Measurements from ENCODE around the gene TRMT1.

TRMT1 gene

DNA sequence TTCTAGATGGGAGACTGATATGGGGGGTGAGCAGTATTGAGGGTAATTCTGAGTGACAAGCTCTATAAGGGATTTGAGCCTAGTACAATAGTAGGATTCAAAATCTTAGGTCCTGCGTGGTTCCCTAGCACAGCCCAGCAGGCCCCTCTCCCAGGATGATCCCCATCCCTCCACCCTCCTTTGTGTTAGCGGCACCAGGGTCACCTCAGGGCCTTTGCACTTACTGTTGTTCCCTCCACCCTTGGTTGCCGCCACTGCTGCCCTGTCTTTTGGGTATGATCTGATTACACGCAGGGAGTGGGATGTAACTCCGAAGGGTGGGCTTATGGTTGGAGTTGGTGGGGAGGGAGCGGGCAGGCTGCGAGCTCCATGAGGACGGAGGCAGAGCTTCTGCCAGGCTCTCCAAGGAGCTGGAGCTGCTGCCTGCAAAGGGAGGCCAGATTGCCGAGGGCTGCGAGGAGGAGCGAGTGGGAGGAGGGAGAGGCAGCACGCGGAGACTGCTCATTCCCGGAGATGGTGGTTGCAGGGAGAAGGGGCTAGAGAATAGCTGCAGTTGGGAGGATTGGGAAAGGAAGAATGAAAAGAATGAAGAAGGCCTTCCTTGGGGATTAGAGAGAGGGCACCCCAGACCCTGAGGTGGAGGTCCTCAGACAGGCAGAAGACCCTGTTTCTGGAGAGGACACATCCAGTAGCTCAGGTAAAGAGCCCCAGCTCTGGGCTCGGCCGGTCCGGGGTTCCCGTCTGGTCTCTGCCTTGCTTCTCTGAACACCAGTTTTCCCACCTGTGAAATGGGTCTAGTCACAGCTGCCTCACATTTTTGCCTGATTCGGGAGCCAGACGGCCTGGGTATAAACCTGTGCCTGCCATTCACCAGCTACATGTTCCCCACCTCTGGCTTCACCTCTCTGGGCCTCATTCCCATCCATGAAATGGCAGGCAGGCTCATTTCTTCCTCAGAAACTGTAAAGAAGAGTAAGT is 6.7 kb upstream of the TRMT1 start:
- no peak for DNase-seq

DNA sequence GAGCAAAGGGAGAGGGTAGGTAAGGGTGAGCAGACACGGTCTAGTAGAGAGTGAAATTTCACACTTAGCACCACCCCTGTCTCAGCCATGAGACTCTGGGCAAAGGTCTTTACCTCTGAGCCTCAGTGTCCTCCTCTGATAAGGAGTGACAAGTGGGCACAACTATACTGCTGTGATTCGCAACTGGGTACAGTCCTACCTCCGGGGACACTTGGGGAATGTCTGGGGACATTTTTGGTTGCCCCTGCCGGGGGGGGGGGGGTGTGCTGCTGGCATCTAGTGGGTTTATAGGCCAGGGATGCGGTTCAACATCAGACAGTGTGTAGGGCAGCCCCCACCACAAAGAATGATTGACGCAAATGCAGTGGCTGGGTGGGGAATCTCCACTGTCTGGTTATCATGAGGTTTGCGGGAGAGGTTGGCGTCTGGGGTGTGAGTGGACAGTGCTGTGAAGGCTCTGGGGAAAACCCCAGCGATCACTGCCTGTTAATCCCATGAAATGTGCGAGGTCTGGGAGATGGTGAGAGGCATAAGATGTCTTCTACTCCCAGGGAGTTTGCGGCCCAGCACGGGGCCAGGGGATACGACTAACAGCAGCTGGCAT is 5.8 kb upstream of the TRMT1 start:
- no peak for DNase-seq

DNA sequence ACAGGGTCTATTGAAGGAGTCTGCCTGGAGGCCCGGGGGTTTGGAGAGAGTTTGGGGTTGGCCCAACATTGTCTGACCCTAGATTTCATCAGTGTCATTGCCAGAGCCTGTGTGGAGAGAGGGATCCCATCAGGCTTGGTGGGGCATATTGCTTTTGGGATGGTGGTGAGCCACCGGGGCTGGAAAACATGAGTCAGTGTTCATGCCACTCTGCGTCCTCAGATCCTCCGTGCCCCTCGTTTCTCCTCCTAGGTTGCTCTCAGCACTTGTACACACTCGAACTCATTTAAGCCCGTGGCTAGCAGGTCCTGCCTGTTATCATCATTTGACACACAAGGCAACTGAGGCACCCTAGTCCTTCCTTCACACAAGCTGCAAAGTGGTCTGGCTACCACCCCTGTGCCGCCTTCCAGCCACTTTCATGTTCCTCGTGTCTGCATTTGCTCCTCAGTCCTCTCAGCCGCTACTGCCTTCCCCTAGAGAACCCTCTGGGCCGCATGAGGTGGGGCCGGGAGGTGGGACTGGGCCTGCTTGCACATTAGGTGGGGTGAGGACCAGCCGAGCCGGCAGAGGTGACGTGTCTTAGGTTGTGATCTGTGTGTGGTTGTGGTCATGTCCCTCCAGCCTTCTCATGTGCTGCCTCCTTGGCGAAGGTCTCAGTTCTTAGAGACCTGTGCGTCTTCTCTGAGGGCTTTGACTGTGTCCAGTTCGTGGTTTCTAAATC is 5.2 kb upstream of the TRMT1 start:
- DNase-seq: no peak

DNA sequence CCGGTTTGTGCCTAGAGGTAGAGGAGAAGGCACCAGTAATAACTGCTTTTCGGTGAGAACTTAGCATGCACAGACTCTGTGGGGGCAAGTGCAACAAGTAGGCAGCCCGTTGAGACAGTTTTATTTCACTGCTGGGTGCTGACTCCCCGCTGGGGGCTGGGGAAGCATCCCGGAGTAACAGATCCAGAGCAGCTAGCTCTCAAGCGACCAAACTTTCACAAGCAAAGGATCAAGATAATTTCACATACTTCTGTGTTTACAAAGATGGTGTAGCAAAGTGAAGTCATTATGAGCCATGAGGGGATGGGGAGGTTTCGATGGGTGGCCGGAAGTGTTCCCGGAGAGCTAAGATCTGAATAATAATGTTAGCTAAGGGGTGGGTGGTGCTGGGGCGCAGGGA is 4.3 kb upstream of the TRMT1 start:
- no peak for DNase-seq

DNA sequence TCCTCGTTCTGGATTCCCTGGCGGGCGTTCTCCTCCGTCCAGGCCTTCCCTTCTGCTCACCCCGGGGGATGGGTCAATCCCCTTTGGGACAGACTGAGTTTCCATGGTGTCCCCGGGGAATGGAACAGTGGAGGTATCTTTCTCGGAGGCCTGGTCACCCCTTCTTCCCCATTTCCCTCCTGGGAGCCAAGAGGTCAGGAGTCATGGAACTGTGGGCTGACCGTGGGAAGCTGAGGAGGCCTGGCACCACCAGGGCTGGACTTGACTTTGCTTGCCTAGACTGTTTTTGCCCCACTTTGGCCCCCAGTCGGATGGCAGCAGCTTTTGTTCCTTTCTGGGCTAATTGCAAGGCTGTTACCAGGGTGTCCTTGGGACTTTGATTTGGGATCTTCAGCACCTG is 3.5 kb upstream of the TRMT1 start:
- DNase-seq: no peak

DNA sequence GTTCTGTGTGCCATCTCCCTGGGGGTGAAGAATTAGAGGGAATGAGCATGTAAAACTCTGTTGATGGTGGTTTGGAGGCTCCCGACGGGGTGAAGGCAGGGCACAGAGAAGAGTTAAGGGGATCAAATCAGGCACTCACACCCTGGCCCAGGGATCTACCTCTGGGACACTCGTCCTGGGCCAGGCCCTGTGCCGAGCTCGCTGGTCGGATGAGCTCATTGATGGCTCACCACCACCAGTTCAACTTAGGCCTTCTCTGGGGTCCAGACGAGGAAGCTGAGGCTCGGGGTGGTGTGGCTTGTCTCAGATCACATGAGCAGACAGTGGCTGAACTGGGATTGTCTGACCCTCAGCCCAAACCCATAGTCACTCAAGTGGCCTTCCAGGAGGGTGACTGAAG is 3.1 kb upstream of the TRMT1 start:
- DNase-seq: no peak

DNA sequence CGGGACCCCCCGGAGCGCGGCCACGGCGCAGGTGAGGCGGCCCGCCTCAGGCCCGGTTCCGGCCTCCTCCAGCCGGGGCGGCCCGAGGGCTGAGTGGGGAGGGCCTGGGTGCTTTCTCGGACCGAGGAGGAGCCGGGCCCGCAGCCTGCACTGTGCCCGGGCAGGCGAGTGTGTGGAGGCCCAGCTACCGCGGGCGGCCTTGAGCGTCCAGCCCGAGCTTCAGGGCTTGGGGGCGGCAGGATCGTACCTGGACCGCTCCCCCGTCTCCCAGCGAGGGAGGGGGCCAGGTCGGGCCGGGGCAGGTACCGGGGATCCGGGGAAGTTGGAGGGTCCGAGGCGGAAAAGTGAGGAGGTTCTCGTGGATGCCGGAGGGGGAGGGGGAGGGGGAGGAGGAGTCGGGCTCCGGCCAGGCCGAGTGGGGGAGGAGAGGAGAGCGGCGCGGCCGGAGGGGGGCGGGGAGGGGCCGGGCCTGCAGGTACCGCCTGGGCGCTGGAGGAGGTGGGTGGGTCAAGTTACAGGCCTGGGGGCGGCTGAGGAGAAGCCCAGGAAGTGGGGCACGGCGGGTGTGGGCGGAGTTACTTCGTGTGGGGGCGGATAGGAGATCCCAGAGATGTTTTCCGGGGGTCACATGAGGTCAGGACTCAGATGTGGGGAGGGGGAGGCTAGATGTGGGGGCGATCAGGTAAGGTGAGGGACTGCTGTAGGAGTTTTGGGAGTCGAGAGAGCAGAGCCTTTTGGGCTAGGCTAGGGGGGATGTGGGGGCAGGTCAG is 2.1 kb upstream of the TRMT1 start:
- DNase-seq: peak; percentile 77

DNA sequence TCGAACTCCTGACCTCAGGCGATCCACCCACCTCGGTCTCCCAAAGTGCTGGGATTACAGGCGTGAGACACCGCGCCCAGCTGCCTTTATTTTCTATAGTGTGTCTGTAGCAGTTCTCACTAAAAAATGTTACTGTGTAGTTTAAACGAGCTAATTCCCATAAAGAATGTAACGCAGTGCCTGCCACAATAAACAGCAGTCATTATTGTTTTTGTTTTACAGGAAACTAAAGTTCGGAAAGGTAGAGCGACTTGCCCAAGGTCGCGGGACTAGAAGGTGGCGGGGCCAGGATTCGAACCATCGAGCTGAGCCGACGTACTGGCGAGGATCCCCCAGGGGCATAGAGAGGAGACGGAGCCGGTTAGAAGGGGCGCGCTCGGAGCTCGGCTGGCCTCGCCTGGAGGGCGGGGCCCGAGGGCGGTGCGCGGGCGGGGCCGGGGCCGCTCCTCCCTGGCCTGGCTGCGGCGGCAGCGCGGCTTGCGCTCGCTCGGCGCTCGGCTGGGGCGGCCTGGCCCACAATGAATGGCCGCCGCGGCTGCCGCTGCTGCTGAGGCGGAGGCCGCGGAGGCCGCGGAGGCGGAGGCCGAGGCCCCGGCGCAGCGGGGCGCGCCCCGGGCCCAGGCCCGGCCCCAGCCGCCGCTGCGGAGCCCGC is 1.4 kb upstream of the TRMT1 start, which contains the start of gene NACC1:
Gene NACC1 (plus strand): TSS at position 493 of the 652 bp plus-strand sequence. CDS start 16,944 bp downstream, outside the sequence.
- DNase-seq: peak; percentile 86

DNA sequence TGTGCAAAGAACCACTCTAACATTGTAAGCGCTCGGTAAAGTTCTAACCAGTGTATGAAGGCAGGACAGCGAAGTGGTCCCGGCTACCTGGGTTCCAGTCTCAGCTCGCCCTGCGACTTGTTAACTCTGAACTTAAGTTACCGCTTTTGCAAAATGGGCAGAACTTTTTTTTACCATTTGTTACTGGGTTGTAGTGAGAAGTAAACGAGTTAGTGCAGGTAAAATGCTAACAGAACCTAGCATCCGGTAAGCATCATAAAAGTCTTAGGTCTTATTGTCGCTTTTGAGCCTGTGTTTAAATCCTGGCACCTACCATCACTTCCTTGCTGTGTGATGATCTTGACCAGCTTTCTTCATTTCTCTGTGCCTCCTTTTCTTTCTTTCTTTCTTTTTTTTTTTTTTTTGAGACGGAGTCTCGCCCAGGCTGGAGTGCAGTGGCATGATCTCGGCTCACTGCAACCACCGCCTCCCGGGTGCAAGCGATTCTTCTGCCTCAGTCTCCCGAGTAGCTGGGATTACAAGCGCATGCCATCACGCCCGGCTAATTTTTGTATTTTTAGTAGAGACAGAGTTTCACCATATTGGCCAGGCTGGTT is 734 bp upstream of the TRMT1 start:
- DNase-seq: no peak

DNA sequence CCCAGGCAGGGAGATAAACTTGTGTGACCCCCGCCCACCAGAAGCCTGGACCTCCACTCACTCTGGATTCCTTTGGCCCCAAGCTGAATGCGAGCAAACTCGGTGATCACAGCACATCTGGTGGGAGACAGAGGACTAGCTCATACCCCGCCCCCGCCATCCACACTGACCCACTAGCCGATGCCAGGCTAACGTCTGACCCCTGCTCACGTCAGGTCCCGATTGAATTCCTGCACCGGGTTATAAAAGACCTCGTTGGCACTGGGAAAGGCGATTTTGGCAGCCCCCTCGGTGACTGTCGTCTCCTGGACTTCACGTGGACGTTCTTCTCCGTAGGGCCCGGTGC is 631 bp downstream of the TRMT1 start:
- no peak for DNase-seq

DNA sequence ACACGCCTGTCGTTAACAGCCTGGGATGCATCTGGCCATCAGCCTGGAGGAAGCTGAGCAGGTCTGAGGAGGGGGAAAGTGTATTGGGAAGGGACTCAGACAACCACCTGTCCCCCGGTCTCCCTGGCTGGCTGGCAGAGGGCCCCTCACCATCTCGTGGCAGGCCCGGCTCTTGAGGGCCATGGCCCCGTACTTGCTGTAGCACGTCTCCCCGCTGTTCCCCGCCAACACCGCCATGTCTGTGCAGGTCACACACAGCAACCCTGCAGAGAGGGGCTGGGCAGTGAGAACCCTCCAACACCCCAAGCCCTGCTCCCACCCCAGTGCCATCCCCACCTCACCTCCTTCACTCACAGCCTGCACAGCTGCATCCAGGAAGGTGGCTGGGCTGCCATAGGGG is 4.0 kb downstream of the TRMT1 start:
- no peak for DNase-seq

DNA sequence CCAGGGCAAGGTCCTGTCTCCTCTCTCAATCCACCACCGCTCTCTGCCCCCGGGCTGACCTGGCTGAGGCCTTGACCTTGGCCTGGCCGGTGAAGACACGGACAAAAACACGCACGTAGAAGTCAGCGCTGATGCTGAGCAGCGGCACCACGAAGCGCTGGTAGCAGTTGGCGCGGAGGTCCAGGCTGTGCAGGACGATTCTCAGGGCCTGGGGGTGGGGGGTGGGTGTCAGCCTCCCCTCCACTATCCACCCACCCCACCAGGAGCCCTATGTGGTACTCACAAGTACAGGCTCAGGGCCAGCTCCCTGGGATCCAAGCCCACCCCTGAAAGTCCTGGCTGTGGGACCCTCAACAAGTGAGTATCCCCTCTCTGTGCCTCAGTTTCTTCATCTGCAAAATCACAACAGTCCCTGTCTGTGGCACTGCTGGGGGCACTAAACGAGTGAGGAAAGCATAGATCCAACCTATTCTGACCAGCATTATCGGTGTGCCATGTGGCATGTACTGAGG is 6.4 kb downstream of the TRMT1 start:
- DNase-seq: no peak

DNA sequence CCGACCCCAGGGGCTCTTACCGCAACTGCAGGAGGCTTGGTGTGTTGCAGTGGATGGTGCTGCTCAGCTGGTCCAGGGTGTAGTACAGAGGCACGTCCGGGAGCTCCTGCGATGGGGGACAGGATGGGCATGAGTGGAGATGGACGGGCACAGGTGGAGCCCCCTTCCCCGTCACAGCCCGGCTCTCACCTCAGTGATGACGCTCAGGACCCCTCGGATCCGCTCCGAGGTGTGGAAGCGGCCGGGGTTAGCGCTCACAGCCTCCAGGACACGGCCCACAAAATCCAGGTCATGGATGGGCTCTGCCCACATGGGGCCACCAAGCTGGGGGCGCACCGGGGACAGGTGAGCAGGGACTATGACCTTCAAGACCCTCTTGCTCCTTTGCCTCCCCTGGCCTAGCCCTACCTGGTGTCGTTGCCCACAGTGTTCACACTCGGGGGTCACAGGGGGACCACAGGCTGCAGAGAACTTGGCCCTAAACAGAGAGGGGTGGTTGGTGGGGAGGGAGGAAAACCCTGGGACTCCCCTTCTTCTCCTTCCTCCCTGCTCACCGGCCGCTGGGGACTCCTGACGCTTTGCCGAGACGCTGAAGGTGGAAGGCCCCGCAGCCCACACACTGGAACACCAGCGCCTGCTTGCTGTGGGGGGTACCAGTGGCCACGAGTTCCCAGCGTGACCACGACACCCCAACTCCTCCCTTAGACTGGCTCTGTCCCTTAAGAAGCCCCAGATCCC is 7.0 kb downstream of the TRMT1 start:
- no peak for DNase-seq

DNA sequence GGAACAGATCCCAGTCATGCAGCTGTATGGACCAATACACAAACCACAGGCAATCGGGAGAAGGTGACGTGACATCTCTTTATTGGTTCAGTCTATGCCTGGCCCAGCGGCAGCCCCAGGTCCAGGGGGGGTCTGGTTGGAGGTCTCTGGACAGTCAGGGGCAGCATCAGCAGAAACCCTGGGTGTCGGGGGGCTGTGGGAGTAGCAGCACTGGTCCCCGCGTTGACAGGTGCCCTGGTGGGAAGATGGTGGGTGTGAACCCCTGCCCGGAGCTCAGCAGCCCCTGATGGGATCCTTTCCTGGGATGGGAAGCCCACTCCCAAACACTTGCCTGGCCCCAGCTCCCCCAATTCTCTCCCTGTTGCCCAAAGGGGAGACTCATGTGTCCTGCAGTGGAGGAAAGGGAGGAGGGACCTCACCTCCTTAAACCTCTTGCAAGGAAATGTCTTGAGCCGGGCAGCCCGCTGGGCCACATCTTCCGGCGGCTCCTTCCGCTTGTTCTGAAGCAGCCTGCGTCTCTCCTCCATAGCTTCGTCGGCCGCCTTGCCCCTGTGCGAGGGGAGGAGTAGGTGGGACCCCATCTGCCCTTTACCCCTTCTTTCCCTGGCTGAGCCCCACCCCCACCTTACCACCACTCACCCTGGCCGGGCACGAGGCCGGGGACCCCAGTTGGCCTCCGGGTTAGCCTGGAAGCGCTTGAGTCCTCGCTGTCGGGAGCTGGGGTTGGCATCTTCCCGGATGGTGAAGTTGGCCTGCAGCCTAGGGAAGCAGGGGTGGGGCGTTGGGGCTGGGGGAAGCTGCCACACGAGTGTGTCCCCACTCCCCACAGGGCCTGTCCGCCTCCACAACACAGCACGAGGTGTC is 11.5 kb downstream of the TRMT1 start:
- DNase-seq: no peak

DNA sequence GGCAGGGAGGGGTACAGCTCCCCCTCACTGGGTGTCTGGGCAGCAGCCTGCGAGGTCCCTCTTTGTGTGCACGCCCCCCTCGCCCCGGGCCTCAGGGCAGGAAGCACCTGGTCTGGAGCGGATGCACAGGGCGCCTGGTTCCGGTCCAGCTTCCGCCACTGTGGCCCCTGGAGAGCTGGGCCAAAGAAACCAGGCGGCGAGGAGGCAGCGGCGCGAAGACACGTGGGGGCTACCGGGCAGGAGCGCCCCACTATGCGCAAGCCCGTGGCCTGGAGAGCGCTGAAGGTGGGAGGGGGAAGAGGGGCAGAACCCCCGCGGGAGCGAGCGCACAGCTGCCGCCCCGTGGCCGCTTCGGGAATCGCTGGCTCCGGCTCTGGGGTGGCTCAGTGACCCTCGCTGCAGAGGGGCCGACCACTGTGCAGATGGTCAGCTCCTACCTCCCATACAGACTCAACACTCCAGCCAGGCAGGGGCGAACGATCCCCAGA is 12.1 kb downstream of the TRMT1 start:
- no peak for DNase-seq

DNA sequence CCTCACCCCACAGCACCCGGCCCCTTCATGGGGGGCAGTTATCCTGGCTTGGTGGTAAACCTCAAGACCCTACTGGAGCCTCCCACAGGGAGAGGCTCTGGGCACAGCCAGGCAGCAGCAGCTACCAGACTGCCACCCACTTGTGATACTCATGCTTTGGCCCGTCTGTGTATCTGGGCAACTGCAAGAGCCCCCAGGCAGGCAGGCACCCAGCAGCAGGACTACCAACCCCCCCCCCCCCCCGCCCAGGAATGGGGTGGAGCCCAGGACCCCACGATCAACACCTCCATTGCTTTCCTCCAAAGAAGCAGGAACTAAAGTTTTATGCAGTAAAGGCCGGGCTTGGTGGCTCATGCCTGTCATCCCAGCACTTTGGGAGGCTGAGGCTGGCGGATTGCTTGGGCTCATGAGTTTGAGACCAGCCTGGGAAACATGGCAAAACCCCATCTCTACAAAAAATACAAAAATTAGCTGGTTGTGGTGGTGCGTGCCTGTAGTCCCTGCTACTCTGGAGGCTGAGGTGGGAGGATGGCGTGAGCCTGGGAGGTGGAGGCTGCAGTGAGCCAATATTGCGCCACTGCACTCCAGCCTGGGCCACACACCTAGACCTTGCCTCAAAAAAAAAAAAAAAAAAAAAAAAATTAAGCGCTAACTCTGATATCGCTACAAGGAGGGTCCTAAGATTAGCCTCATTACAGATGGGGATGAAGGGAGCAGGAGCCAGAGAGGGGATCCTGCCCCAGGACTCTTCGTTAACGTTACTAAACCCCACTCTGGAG is 12.8 kb downstream of the TRMT1 start:
- DNase-seq: no peak

DNA sequence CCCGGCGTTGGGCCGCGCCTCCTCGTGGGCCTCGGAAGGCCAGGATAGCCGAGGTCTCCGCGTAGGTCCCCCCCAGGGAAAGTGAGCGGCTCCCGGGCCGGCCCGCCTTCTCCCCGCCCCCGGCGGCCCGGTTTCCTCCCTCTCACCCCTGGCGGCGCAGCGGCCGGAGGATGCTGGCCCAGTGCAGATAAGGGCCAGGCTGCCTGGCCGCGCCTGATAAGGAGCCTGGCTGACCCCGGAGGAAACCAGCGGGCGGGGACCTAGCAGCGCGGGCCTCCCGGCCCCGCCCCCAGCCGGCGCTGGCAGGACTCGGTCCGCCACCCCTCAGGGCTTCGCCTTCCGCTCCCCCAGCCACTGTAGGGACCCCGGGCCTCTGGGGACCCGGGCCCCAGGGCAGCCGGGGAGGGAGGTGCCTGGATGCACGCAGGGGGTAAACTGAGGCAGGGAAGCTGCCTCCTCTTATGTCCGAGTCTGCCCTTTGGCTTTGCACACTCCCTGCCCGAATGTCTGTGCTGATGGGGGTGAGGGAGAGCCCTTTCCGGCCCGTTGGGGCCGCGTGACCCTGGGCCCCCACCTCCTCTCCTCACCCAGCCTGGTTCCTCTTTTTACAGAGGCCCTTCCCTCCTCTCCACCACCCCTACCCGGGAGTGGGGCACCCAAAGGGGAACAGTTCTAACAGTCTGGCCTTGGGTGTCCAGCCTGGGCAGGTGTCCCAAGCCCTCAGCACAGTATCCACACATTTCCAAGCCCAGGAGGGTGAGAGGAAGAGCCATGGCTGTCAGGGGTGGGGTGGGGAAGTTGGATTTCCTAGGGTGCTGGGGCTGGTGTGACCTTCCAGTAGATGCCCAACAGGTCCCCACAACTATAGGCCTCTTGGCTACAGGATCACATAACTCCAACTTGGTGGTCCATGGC is 13.6 kb downstream of the TRMT1 start, which contains the start of gene LYL1:
Gene LYL1 (minus strand): TSS at position 193 of the 915 bp plus-strand sequence. CDS start 1,687 bp downstream, outside the sequence.
- no peak for DNase-seq

DNA sequence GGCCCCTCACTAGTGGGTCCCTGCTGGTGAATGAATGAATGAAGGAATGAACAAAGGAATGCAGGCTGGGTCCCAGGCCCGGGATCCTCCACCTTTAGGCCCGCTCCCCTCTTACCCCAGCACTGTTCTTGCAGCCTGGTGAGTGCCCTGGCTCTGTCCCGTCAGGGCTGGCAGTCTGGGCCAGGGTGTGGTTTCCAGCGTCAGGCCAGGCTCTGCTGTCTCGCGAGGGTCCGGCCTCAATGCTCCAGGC is 14.2 kb downstream of the TRMT1 start:
- DNase-seq: no peak

All from NCI-H510A (cell line).